SIG-M5 (cell line): ENCODE data around the gene USP3.
A peak's percentile ranks its signal among the peaks of the same experiment; 100 is the strongest.
"Not testable (repeated sequence)": the region's sequence is repeated elsewhere in the genome, so short reads cannot be mapped to it uniquely, and the experiment has no call there.

Source experiments
- DNase-seq: peaks from one replicate; lab custom pipeline; 2025; lab: John Stamatoyannopoulos, UW

The USP3 gene

GRCh38 chr15:63478243-63478642, 26.1 kb upstream of the USP3 start:
- DNase-seq: no peak

GRCh38 chr15:63480441-63480821, 24.0 kb upstream of the USP3 start:
- DNase-seq: no peak

DNA sequence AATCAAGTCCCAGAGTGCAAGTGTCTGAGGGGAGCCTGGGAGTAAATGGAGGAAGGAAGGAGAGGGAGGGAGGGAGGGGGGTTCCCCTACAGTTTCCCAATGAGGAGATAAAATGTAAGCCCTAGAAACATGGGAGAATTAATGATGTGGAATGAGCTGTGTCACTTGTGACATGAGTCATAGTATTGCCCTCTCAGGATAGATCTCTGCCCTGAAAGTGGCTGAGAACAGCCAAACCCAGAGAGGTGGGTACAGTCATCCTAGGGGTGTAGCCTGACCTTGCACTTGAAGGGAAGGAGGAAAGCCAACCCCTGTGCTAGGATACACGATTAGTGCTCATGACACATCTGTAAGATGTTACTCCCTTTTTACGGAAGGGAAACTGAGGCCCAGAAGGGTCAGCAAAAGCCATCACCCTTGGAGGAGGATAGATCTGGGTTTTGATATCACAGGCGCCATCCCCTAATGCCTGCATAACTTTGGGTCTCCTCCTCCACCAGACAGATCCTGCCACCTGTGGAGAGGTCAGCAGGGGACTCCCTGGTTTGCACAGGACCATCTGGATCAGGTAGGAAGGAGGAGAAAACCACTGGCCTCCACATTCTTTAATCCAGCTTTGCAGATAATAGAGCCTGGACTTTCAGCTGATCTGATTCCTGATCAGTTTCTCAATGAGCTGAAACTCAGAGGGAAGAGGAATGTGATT, 23.1 kb upstream of the USP3 start:
- no peak for DNase-seq

GRCh38 chr15:63482874-63483323, 21.5 kb upstream of the USP3 start:
- no peak for DNase-seq

- no peak for DNase-seq
Measured at GRCh38 chr15:63483521-63484371, 20.6 kb upstream of the USP3 start.

GRCh38 chr15:63484433-63485186, 19.8 kb upstream of the USP3 start:
- no peak for DNase-seq

GRCh38 chr15:63487076-63487757, 17.2 kb upstream of the USP3 start:
- no peak for DNase-seq

GRCh38 chr15:63487758-63488397, 16.5 kb upstream of the USP3 start:
- DNase-seq: not testable (repeated sequence)

DNA sequence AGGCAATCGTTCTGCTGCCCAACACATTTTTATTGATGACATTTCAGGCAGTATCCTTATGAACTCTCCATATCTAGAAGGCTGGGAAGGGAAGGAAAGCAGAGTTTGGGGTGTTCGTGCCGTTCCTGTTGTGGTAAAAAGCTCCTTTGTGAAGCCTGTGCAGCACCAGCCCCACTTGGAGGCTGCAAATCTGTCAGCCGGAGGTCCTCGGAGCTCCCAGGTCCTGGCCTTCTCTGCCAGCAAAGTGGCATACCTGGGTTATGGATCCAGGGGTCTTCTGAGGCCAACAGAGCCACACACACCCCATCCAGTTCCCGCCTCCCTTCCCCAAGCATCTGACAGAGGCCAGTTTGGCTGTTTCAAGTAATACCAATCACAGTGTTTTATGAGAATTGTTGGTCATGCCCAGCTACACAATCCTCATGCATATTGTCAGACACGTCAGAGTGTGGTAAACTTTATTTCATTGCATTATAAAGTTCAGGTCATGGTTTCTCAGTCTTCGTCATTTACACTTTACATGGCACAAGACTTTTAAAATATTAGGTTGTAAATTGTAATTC, 15.9 kb upstream of the USP3 start:
- no peak for DNase-seq

GRCh38 chr15:63489352-63489751, 15.0 kb upstream of the USP3 start:
- DNase-seq: no peak

DNA sequence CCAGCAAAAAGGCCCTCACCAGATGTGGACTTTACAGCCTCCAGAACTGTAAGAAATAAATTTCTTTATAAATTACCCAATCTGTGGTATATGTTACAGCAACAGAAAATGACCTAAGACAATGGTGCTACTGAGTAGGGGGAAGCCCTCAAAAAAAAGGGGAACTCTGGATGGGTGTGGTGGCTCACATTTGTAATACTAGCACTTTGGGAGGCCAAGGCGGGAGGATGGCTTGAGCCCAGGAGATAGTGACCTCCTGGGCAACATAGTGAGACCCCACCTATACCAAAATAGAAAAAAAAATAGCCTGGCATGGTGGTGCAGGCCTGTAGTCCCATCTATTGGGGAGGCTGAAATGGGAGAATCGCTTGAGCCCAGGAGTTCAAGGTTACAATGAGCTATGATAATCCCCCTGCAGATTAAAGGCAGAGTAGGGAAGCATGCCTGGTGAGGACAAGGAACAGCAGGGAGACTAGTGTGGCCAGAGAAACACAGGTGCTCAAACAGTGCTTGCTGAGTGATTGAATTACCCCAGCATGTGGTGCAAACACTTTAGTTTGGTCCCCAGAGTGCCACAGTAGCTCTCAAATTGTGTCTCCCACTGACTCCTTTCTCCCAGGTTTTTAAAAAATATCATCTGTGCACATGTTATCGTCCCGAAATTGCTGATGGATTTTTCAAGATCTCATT, 13.9 kb upstream of the USP3 start:
- peak; percentile 56 for DNase-seq

DNA sequence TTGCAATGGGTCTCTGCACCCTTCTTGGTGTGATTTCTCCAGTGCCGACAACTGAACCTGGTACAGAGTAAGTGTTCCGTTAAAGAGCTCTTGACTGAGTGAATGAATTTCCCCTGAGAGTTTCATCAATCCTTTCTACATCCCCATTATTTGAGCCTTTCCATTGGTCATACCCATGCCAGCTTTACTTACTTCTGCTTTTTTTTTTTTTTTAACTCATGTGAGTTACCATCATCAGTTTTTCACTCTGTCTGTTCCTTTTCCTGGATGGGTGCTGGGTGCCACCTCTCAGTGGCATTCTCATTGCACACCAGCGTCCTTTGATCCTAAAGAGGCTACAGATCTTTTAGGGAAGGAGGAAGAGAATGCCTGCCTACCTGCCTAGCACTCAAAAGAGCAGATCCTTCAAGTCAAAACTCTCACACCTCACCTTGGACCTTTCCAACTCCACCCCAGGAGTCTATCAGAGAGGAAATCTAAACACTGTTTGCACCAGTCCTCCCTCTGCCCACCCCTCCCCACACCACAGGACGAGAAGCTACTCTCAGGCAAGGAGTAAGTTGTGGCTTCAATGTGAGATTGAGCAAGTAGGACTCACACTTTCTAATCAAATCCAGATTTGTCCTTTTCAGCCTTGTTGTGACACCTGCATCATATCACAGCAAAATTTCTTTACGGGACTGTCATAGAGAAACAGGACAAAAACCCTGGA, 13.1 kb upstream of the USP3 start:
- DNase-seq: peak; percentile 58

- DNase-seq: no peak
Measured at GRCh38 chr15:63491979-63492378, 12.4 kb upstream of the USP3 start.

DNA sequence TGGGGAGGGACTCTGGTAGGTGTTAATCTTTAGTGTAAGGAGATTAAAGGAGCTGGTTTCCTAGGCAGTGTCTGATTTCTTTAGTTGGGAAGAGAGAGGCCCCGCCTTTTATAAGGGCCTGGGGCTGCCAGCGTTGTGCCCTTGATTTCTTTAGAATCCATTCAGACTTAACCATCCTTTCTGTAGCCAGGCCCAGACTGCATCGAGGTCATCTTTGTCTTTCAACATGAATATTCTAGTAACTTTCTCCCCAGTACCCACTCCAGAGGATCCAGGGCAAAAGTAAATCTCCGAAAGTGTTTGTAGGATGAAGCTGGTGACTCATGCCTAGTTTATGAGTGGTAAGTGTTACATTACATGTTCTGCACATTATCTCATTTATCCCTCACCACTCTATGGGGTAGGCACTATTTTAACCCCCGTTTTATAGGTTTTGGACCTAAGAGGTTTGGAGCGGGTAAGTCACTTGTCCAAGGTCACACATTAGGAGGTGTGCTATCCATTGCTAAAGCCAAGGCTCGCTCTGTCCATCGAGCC, 11.8 kb upstream of the USP3 start:
- no peak for DNase-seq

GRCh38 chr15:63493436-63493835, 11.0 kb upstream of the USP3 start:
- no peak for DNase-seq

DNA sequence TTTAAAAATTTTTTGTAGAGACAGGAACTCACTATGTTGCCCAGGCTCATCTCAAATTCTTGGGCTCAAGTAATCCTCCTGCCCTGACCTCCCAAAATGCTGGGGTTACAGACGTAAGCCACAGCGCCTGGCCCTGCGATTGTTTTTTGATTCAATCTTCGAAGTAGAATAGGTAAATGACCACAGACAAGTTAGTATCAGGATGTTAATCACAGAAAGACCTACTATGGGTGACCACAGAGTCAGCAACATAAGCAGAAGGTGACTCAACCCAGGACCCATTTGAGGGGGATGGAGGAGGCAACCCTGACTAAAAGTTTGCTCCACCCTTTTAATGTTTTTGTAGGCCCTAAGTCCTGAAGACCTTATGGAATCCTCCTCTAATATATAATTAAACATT, 10.0 kb upstream of the USP3 start:
- DNase-seq: no peak

DNA sequence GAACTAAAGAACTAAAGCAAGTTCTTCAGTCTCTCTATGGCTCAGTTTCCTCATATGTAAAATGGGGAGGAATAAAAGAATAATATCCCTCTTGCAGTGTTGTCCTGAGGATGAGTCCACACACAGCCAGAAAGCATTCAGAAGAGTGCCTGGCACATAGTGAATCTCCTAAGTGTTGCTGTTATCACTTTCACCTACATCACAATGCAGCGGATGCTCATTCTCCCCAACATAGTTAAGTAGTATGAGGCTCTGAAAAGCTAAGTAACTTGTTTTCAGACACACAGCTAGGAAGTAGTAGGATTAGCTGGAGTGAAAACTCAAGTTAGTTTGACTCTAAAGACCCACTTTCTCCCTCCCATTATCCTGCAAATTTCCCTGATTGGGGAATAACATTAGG, 9.1 kb upstream of the USP3 start:
- DNase-seq: no peak

DNA sequence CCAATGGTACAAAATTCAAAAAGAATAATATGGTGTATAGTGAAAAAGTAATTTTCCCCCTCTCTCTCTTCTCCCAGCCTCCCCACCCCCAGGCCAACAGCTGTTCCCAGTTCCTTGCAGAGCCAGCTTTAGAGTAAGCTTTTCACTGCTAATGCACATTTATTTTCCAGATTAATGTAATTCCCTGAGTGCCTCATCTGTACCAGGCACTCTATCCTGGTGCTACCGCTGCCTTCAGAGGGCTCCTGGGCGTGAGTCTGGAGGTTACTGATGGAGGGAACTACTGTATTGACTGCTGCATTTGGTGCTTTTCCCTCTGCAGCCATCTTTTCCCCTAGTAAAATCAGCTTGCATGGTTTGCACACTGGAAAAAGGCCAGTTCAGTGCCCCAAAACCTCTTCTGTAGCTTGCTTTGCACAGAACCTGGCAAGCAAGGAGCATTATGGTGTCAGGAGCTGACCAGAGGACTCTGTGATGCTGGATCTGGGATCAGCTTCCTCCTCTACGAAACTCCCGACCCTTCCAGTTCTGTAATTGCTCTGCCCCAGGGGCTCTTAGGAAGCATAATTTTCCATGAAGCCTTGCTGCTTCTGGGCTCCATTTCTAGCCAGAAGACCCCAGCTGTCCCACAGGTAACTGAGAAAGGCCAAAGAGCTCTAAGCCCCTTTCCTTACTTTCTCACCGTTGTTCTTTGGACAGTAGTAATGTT, 8.5 kb upstream of the USP3 start:
- no peak for DNase-seq
